ENCODE measurements around the gene RILPL1. TPM values are rescaled to one million over a fixed set of nuclear protein-coding genes. Genes with fewer than 3 reads are reported as not detected.
A peak's percentile ranks its signal among the peaks of the same experiment; 100 is the strongest.

The RILPL1 gene
- total and polyA plus RNA-seq, 2 of the 4 experiments (the other 2 are of a cell fraction), result 11.1 to 19.8 TPM

DNA sequence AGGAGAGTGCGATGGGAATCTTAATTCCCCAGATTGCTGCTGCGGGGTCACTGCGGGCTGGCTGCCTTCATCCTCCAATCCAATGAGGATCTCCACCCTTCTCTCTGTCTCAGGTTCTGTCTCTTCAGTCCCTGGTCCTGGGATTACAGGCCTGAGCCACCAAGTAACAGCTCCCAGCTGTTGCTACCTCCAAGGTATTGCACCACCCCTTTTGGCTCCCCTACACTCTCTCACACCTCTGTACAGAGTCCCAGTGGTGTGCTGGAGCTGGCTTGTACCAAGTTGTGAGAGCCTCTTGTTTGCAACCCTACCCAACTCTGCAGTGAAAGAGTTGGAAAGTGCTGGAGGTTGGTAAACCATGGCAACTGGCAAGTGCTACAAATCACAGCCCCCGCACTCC lies 10.0 kb upstream of the RILPL1 start:
- in situ Hi-C loops (cut with MboI; ENCODE audit: low sequenced_read_pairs) (no loop called here), intact Hi-C loops (cut with micrococcal nuclease) (no loop called here), dilution Hi-C loops (cut with HindIII; ENCODE audit: low sequenced_read_pairs, unreplicated experiment) (no loop called here)
- H3K4me3 ChIP-seq (ENCODE audit: insufficient read depth, low read depth, low read length), result no peak overlapping the region
- ChIA-PET POLR2A (ENCODE audit: unreplicated experiment) (no interaction called here), CTCF (interaction anchor here (1.0 kb wide), 1 partner anchor 10 kb away, joined by 4 read pairs; the partner anchor contains the start of gene RILPL1)
- H2AFZ ChIP-seq (replicated peaks; ENCODE audit: low read length, poor library complexity), result no peak overlapping the region
- BruUV-seq (replicated peaks), result no TSS peak
- no peak overlapping the region for H3K14ac ChIP-seq (replicated peaks; ENCODE audit: low read depth, low read length)
- H2BK5ac ChIP-seq (ENCODE audit: low read depth, low read length, poor library complexity, severe bottlenecking), result no peak overlapping the region
- no peak overlapping the region for H3K18ac ChIP-seq (ENCODE audit: low read depth, low read length)
- H2BK120ac ChIP-seq (ENCODE audit: low read depth, low read length), result no peak overlapping the region
- H2AK9ac ChIP-seq (replicated peaks; ENCODE audit: low read depth, low read length, poor library complexity), result peak overlapping the region; percentile 45
- ATAC-seq (ENCODE audit: low read depth) (no peak), DNase-seq (no peak)
- peaks cover 3% of the 10 kb centered on the region; the same call in 1 of the 2 replicates for H3K9me3 ChIP-seq (ENCODE audit: control insufficient read depth, insufficient read depth, low read length)
- no peak overlapping the region for H2BK20ac ChIP-seq (ENCODE audit: low read depth, low read length)
- no peak overlapping the region for H4K91ac ChIP-seq (ENCODE audit: insufficient read depth, low read depth, low read length)
- no peak overlapping the region for H3K4ac ChIP-seq (ENCODE audit: low read depth, low read length)
- H3K9ac ChIP-seq (ENCODE audit: low read depth, low read length), result no peak overlapping the region
- no peak overlapping the region for H3K27ac ChIP-seq (ENCODE audit: insufficient read depth, low read length)
- H4K8ac ChIP-seq (ENCODE audit: low read depth in 2 of 2, low read length in 2 of 2), result no peak overlapping the region
- H4K20me1 ChIP-seq (ENCODE audit: insufficient read depth, low read length), result no peaks in the 10 kb centered on the region
- H3K4me1 ChIP-seq (ENCODE audit: control insufficient read depth, insufficient read depth, low read length), result no peaks in the 10 kb centered on the region
- H3K23ac ChIP-seq (ENCODE audit: low read depth, low read length), result no peak overlapping the region
- no peak overlapping the region for H4K5ac ChIP-seq (ENCODE audit: low read depth, low read length)
- TF ChIP-seq RCOR1 (IDR thresholded peaks at IDR 0.05; ENCODE audit: insufficient replicate concordance, low read length) (no peak), RFX5 (IDR thresholded peaks at IDR 0.05; ENCODE audit: low read depth, low read length) (no peak), BHLHE40 (IDR thresholded peaks at IDR 0.05; ENCODE audit: low read depth, low read length) (no peak), SMC3 (IDR thresholded peaks at IDR 0.05; ENCODE audit: low read depth, low read length) (no peak), MAZ (IDR thresholded peaks at IDR 0.05; ENCODE audit: borderline replicate concordance, low read depth, low read length) (no peak), CEBPB (IDR thresholded peaks at IDR 0.05; ENCODE audit: low read depth, low read length) (no peak), MXI1 (IDR thresholded peaks at IDR 0.05; ENCODE audit: borderline replicate concordance, low read depth, low read length) (no peak), POLR2A (IDR thresholded peaks at IDR 0.05; ENCODE audit: low read depth, low read length) (no peak), CHD1 (IDR thresholded peaks at IDR 0.05; ENCODE audit: low read depth, low read length) (no peak)
- TF ChIP-seq, protein P1, sequence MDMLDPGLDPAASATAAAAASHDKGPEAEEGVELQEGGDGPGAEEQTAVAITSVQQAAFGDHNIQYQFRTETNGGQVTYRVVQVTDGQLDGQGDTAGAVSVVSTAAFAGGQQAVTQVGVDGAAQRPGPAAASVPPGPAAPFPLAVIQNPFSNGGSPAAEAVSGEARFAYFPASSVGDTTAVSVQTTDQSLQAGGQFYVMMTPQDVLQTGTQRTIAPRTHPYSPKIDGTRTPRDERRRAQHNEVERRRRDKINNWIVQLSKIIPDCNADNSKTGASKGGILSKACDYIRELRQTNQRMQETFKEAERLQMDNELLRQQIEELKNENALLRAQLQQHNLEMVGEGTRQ (IDR thresholded peaks at IDR 0.05; ENCODE audit: low read depth, low read length), result no peak
- TF ChIP-seq, protein P2, sequence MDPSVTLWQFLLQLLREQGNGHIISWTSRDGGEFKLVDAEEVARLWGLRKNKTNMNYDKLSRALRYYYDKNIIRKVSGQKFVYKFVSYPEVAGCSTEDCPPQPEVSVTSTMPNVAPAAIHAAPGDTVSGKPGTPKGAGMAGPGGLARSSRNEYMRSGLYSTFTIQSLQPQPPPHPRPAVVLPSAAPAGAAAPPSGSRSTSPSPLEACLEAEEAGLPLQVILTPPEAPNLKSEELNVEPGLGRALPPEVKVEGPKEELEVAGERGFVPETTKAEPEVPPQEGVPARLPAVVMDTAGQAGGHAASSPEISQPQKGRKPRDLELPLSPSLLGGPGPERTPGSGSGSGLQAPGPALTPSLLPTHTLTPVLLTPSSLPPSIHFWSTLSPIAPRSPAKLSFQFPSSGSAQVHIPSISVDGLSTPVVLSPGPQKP (IDR thresholded peaks at IDR 0.05; ENCODE audit: borderline replicate concordance, low read depth, low read length), result no peak
- no peaks in the 10 kb centered on the region for H3K9me1 ChIP-seq (ENCODE audit: insufficient read depth, low read length)
- H2BK15ac ChIP-seq (ENCODE audit: low read depth, low read length), result no peak overlapping the region
- no peaks in the 10 kb centered on the region for H3K79me1 ChIP-seq (ENCODE audit: low read depth in 1 of 2, low read length in 2 of 2)
- H2AK5ac ChIP-seq (ENCODE audit: low read depth, low read length), result no peak overlapping the region
- H3K4me2 ChIP-seq (ENCODE audit: low read depth, low read length), result no peak overlapping the region
- H3K36me3 ChIP-seq (ENCODE audit: control insufficient read depth, insufficient read depth, low read length), result no peaks in the 10 kb centered on the region
- H3K27me3 ChIP-seq (ENCODE audit: control insufficient read depth, insufficient read depth, low read length), result peaks cover 10% of the 10 kb centered on the region
- WGBS, 2 experiments (ENCODE audit: extremely low coverage in 2 of 2, insufficient read length in 1 of 2), result no CpG with 5 or more reads among the region's 4 CpGs
- no peak overlapping the region for H3K56ac ChIP-seq (ENCODE audit: extremely low read depth, insufficient read depth, low read length)
